ENCODE results near the gene STARD3.

DNA sequence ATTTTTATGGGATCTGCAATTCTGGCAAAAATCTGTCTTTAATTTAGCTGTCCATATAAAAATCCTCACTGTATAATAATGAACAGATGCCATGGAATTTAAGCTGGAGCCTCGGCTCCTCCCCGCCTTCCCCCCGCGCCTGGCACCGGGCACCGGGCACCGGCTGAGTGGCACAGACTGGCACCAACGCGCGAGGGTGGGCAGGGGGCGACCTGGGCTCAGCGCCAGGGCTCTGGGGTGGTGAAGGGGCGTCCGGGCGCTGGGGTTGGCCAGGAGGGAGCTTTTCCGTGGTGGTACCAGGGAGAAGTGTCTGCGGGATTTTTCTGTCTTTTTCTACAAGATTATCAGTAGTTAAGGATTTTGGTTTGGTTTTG, 38.3 kb upstream of the STARD3 start:
- TF ChIP-seq, protein P1, sequence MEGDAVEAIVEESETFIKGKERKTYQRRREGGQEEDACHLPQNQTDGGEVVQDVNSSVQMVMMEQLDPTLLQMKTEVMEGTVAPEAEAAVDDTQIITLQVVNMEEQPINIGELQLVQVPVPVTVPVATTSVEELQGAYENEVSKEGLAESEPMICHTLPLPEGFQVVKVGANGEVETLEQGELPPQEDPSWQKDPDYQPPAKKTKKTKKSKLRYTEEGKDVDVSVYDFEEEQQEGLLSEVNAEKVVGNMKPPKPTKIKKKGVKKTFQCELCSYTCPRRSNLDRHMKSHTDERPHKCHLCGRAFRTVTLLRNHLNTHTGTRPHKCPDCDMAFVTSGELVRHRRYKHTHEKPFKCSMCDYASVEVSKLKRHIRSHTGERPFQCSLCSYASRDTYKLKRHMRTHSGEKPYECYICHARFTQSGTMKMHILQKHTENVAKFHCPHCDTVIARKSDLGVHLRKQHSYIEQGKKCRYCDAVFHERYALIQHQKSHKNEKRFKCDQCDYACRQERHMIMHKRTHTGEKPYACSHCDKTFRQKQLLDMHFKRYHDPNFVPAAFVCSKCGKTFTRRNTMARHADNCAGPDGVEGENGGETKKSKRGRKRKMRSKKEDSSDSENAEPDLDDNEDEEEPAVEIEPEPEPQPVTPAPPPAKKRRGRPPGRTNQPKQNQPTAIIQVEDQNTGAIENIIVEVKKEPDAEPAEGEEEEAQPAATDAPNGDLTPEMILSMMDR (IDR thresholded peaks at IDR 0.05) = no peak
- TF ChIP-seq POLR2A (IDR thresholded peaks at IDR 0.05) = no peak

All from Peyer's patch (tissue), 4 donors.